H1 (cell line): Measurements from ENCODE around the gene TNFRSF18. TPM values are rescaled to one million over a fixed set of nuclear protein-coding genes. Genes with fewer than 3 reads are reported as not detected.

ENCODE experiments used
- CTCF ChIA-PET: fragments of 300-600 bp; sonication (Branson Sonifier 250); formaldehyde crosslinking; loops from one replicate; lab custom pipeline; 2021; ENCODE audit not compliant: partially characterized antibody; lab: Charles Lee
- POLR2A ChIA-PET: fragments of 300-600 bp; sonication (Branson Sonifier 250); formaldehyde crosslinking; loops from one replicate; lab custom pipeline; 2021; ENCODE audit warnings: inconsistent platforms; ENCODE audit not compliant: partially characterized antibody; lab: Charles Lee
- DNase-seq, 2 experiments: peaks; one replicate each; pipeline versions ENCODE4 v3.0.0 to v3.0.0-alpha.2; 2010 to 2022; ENCODE audit warnings: low spot score in 2 of 2, low read depth in 1 of 2, mixed read lengths in 1 of 2
- FAIRE-seq: peaks from 2 replicates; lab custom pipeline; 2011; peaks lifted over from hg19 to GRCh38; lab: Jason Lieb, UNC
- H2AFZ ChIP-seq: 2 replicates; pipeline ENCODE4 v1.8.1; 2012; ENCODE audit warnings: low read length, inconsistent platforms
- H2AK5ac ChIP-seq: 2 replicates; pipeline ENCODE4 v1.6.1; 2013; ENCODE audit warnings: low read depth, low read length
- H2BK120ac ChIP-seq: replicated peaks from 2 replicates; pipeline ENCODE3; 2013; ENCODE audit warnings: low read depth, low read length, inconsistent platforms
- H2BK12ac ChIP-seq: 2 replicates; pipeline ENCODE4 v1.6.1; 2013; ENCODE audit warnings: low read depth, low read length
- H2BK15ac ChIP-seq: 2 replicates; pipeline ENCODE4 v1.6.1; 2013; ENCODE audit warnings: low read length
- H2BK20ac ChIP-seq: 2 replicates; pipeline ENCODE4 v1.6.1; 2013; ENCODE audit warnings: low read length
- H2BK5ac ChIP-seq: 2 replicates; pipeline ENCODE4 v1.6.1; 2013; ENCODE audit warnings: low read depth, low read length
- H3K14ac ChIP-seq: 2 replicates; pipeline ENCODE4 v1.6.1; 2013; ENCODE audit warnings: inconsistent platforms; ENCODE audit not compliant: insufficient read length
- H3K18ac ChIP-seq: 2 replicates; pipeline ENCODE4 v1.6.1; 2013; ENCODE audit warnings: low read length; ENCODE audit errors: extremely low read depth
- H3K23ac ChIP-seq: 2 replicates; pipeline ENCODE4 v1.6.1; 2013; ENCODE audit warnings: inconsistent platforms; ENCODE audit not compliant: insufficient read length
- H3K23me2 ChIP-seq: 2 replicates; pipeline ENCODE4 v1.6.1; 2013; ENCODE audit warnings: low read depth, low read length
- H3K27ac ChIP-seq: 2 replicates; pipeline ENCODE4 v1.6.1; 2011; ENCODE audit warnings: low read depth, low read length, inconsistent platforms
- H3K27me3 ChIP-seq, 4 experiments: replicated peaks in 1 of 4; 1 replicate in 1 of 4; 2 replicates in 3 of 4; pipeline versions ENCODE4 v1.6.1 to v1.8.1; 2011 to 2013; ENCODE audit warnings: low read length in 3 of 4, mild to moderate bottlenecking in 3 of 4, inconsistent platforms in 2 of 4, mixed read lengths in 2 of 4, moderate library complexity in 1 of 4; ENCODE audit not compliant: control insufficient read depth in 3 of 4, insufficient read depth in 3 of 4; ENCODE audit errors: extremely low read depth in 1 of 4
- H3K36me3 ChIP-seq, 4 experiments: 2 replicates each; pipeline versions ENCODE4 v1.6.1 to v1.8.1; 2011 to 2013; ENCODE audit warnings: mild to moderate bottlenecking in 4 of 4, low read length in 3 of 4, moderate library complexity in 2 of 4, control low read depth in 1 of 4, inconsistent platforms in 1 of 4; ENCODE audit not compliant: insufficient read depth in 4 of 4, control insufficient read depth in 2 of 4
- H3K4ac ChIP-seq: replicated peaks from 2 replicates; pipeline ENCODE3; 2013; ENCODE audit warnings: low read length, low read depth, mixed read lengths, inconsistent platforms; ENCODE audit not compliant: insufficient read length
- H3K4me1 ChIP-seq, 4 experiments: replicated peaks in 1 of 4; 1 replicate in 1 of 4; 2 replicates in 3 of 4; pipeline versions ENCODE4 v1.6.1 to v1.8.1; 2011 to 2013; ENCODE audit warnings: low read length in 3 of 4, inconsistent platforms in 2 of 4, mixed read lengths in 1 of 4; ENCODE audit not compliant: insufficient read depth in 4 of 4, control insufficient read depth in 3 of 4
- H3K4me2 ChIP-seq, 2 experiments: 2 replicates each; pipeline versions ENCODE4 v1.6.1 to v1.8.1; 2011 to 2013; ENCODE audit warnings: low read depth in 2 of 2, low read length in 2 of 2, control low read depth in 1 of 2, inconsistent platforms in 1 of 2, mild to moderate bottlenecking in 1 of 2; ENCODE audit not compliant: insufficient read depth in 1 of 2
- H3K4me3 ChIP-seq, 4 experiments: fragments of 200-600, 300-600 bp in 1 of 4; sonication (generic), shearing (Covaris generic), sonication (Bioruptor Twin) in 1 of 4; 2 replicates each; pipeline versions ENCODE4 v1.5.1 to v1.8.1; 2011 to 2016; ENCODE audit warnings: low read length in 4 of 4, low read depth in 3 of 4, control low read depth in 2 of 4, inconsistent platforms in 2 of 4, mild to moderate bottlenecking in 2 of 4, mixed read lengths in 1 of 4, moderate library complexity in 1 of 4; ENCODE audit not compliant: insufficient read depth in 2 of 4; ENCODE audit errors: extremely low read depth in 1 of 4
- H3K56ac ChIP-seq: replicated peaks from 2 replicates; pipeline ENCODE3; 2013; ENCODE audit warnings: low read depth, mild to moderate bottlenecking, mixed read lengths, low read length, inconsistent platforms; ENCODE audit not compliant: insufficient read length
- H3K79me1 ChIP-seq: 2 replicates; pipeline ENCODE4 v1.6.1; 2013; ENCODE audit warnings: low read depth, low read length, control low read depth
- H3K79me2 ChIP-seq, 2 experiments: 2 replicates each; pipeline versions ENCODE4 v1.6.1 to v1.8.1; 2012 to 2013; ENCODE audit warnings: low read length in 2 of 2, mild to moderate bottlenecking in 2 of 2, inconsistent platforms in 1 of 2; ENCODE audit not compliant: insufficient read depth in 2 of 2, control insufficient read depth in 1 of 2
- H3K9ac ChIP-seq, 4 experiments: replicated peaks in 1 of 4; 1 replicate in 1 of 4; 2 replicates in 3 of 4; pipeline versions ENCODE4 v1.6.1 to v1.8.1; 2011 to 2013; ENCODE audit warnings: low read depth in 3 of 4, low read length in 3 of 4, control low read depth in 2 of 4, mild to moderate bottlenecking in 2 of 4, moderate library complexity in 2 of 4, inconsistent platforms in 1 of 4; ENCODE audit errors: extremely low read depth in 1 of 4
- H3K9me3 ChIP-seq, 2 experiments: 2 replicates each; pipeline versions ENCODE4 v1.6.1 to v1.8.1; 2012 to 2013; ENCODE audit warnings: mild to moderate bottlenecking in 2 of 2, moderate library complexity in 2 of 2, control low read depth in 1 of 2, inconsistent platforms in 1 of 2, low read depth in 1 of 2, low read length in 1 of 2, mixed read lengths in 1 of 2; ENCODE audit not compliant: insufficient read depth in 2 of 2
- H4K20me1 ChIP-seq, 2 experiments: replicated peaks in 1 of 2; 2 replicates each; pipeline versions ENCODE3 to v1.8.1; 2011 to 2013; ENCODE audit warnings: inconsistent platforms in 2 of 2, low read length in 2 of 2, mild to moderate bottlenecking in 1 of 2; ENCODE audit not compliant: insufficient read depth in 2 of 2, control insufficient read depth in 1 of 2
- H4K5ac ChIP-seq: 2 replicates; pipeline ENCODE4 v1.6.1; 2013; ENCODE audit warnings: low read length, low read depth, mixed read lengths, inconsistent platforms; ENCODE audit not compliant: insufficient read length
- H4K8ac ChIP-seq: 2 replicates; pipeline ENCODE4 v1.8.0; 2013; ENCODE audit warnings: mild to moderate bottlenecking, moderate library complexity, low read length, inconsistent platforms; ENCODE audit not compliant: insufficient read depth; ENCODE audit errors: extremely low read depth
- H4K91ac ChIP-seq: replicated peaks from 2 replicates; pipeline ENCODE3; 2013; ENCODE audit warnings: low read length, mixed read lengths, inconsistent platforms; ENCODE audit not compliant: insufficient read length
- HDAC6 ChIP-seq: IDR thresholded peaks from one replicate; pipeline ENCODE4 v1.7.1; 2012; ENCODE audit warnings: low read depth, mild to moderate bottlenecking, inconsistent platforms, low read length, moderate library complexity
- WGBS, 2 experiments: shearing (Covaris generic) in 1 of 2; methylation state at CpG; one replicate each; pipeline versions ENCODE4 v1.1.6 to v1.1.7; 2013 to 2015; ENCODE audit warnings: low lambda C conversion rate in 2 of 2, mixed read lengths in 2 of 2, inconsistent platforms in 1 of 2, low coverage in 1 of 2, missing lambda C conversion rate in 1 of 2; ENCODE audit not compliant: insufficient replicate concordance in 2 of 2, insufficient coverage in 1 of 2, insufficient read length in 1 of 2; ENCODE audit errors: extremely low coverage in 1 of 2, missing lambda C conversion rate in 1 of 2; 5-methylcytosine and 5-hydroxymethylcytosine counted together
- polyA plus RNA-seq, 7 experiments: library from polyadenylated mRNA; depleted of rRNA in 3 of 7; stranded (reverse) in 5 of 7; unstranded in 2 of 7; fragments of >200 nt in 5 of 7; fragments of 200-250 nt in 2 of 7; gene quantifications; 1 replicate in 5 of 7; 2 replicates in 1 of 7; 4 replicates in 1 of 7; pipeline versions ENCODE4 v1.2.1 to v1.2.3, GENCODE V29; 2011 to 2013; ENCODE audit warnings: missing spikeins in 2 of 7, mixed read lengths in 2 of 7
- total RNA-seq: library from RNA; stranded (reverse); fragmentation: NEBNext Ultra II Directional; extraction: Animal tissue kit (Norgen Biotek cat#: 25700); gene quantifications from 2 replicates; pipeline ENCODE4 v1.2.1, GENCODE V29; 2021

TNFRSF18 gene
- total and polyA plus RNA-seq, 2 of the 8 experiments (the other 6 are each of a cell fraction or from before 2014, with no cell fraction given), result 1.5 to 2.5 TPM

- Histone ChIP-seq H3K79me2 (no peaks in the 10 kb centered on the region), H3K56ac (no peak overlapping the region)
- DNase-seq, result no peak
These were observed 17.3 kb downstream of the TNFRSF18 start for GRCh38 chr1:1189111-1189510.

More at GRCh38 chr1:1189111-1189510, 17.3 kb downstream of the TNFRSF18 start:
- no peak overlapping the region for H2BK120ac ChIP-seq
- H3K27ac ChIP-seq, result no peak overlapping the region
- no peaks in the 10 kb centered on the region for H3K27me3 ChIP-seq
- H3K23ac ChIP-seq, result no peak overlapping the region
- H3K14ac ChIP-seq, result no peak overlapping the region
- CTCF ChIA-PET, result interaction anchor here (1.5 kb wide), 1 partner anchor 15 kb away, joined by 3 read pairs; the partner anchor contains the start of gene TTLL10
- 83% methylated on average over 5 of the region's 5 CpGs; no CpG with 5 or more reads in 1 of the 2 experiments for WGBS, 2 experiments
- no peak overlapping the region for H3K4me3 ChIP-seq
- H3K4me2 ChIP-seq, result no peak overlapping the region
- H3K4ac ChIP-seq, result no peak overlapping the region
- POLR2A ChIA-PET, result no interaction called here
- H4K91ac ChIP-seq, result no peak overlapping the region
- no peaks in the 10 kb centered on the region for H3K36me3 ChIP-seq
- no peak overlapping the region for H2AFZ ChIP-seq
- H4K5ac ChIP-seq, result no peak overlapping the region
- H3K9me3 ChIP-seq, result peaks cover 5 to 16% of the 10 kb centered on the region in 2 experiments; a peak in 3 of 4 replicates
- no peak overlapping the region for H2BK15ac ChIP-seq
- no peak overlapping the region for H4K8ac ChIP-seq
- H3K23me2 ChIP-seq, result no peaks in the 10 kb centered on the region
- no peak overlapping the region for H2BK5ac ChIP-seq
- no peak overlapping the region for H2AK5ac ChIP-seq
- no peak for FAIRE-seq
- H3K18ac ChIP-seq, result no peak overlapping the region
- H3K9ac ChIP-seq, result no peak overlapping the region
- no peak overlapping the region for H2BK20ac ChIP-seq
- TF ChIP-seq HDAC6, result no peak
- H3K79me1 ChIP-seq, result no peaks in the 10 kb centered on the region
- no peak overlapping the region for H2BK12ac ChIP-seq
- H4K20me1 ChIP-seq, result no peaks in the 10 kb centered on the region
- H3K4me1 ChIP-seq, result no peaks in the 10 kb centered on the region
